A673 (cell line): ENCODE data around the gene MAGOH.

Experiments used
- EZH2 ChIP-seq: fragments of 200-600 bp; sonication (generic); IDR thresholded peaks from 2 replicates; pipeline ENCODE4 v1.6.1; 2017; ENCODE audit warnings: borderline replicate concordance, low read depth, mild to moderate bottlenecking, mixed read lengths, antibody characterized with exemption, low read length; ENCODE audit not compliant: poor library complexity, severe bottlenecking
- TF ChIP-seq, protein P1 (sequence below): fragments of 300-800, 200-600 bp; sonication (generic); conservative IDR thresholded peaks from 2 replicates; pipeline ENCODE4 v1.5.1; 2017; ENCODE audit warnings: low read depth, mild to moderate bottlenecking, antibody characterized with exemption, low read length, moderate library complexity, mixed read lengths

DNA sequence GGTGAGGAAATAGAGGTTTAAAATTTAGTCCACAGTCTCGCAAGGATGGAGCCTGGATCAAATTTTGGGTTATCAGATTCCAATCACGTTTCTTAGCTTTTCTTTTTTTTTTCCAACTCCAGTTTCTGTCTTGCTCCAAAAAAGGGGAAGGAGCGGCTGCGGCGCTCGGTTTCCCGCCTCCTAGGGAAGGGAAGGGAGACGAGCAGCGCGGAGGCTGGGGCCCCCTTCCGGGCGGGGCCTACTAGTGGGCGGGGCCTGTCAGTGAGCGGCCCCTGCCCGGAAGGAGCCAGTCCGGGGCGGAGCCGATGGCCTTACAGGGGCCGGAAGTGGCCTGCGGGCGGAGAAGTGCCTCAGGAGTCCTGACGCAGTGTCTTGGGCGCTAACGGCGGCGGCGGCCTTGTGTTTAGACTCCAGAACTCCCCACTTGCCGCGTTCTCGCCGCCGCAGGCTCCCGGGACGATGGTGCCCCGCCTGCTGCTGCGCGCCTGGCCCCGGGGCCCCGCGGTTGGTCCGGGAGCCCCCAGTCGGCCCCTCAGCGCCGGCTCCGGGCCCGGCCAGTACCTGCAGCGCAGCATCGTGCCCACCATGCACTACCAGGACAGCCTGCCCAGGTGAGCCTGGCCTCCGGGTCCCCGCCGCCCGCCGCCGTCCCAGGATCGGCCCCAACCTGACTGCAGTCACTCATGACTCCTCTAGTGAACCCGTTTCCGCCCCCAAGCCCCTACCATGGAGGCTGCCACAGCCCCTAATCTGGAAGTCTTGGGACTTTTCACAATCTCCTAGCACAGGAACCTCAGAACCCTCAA, 41.6 kb downstream of the MAGOH start, which contains the start of gene CPT2:
- TF ChIP-seq, protein P1, sequence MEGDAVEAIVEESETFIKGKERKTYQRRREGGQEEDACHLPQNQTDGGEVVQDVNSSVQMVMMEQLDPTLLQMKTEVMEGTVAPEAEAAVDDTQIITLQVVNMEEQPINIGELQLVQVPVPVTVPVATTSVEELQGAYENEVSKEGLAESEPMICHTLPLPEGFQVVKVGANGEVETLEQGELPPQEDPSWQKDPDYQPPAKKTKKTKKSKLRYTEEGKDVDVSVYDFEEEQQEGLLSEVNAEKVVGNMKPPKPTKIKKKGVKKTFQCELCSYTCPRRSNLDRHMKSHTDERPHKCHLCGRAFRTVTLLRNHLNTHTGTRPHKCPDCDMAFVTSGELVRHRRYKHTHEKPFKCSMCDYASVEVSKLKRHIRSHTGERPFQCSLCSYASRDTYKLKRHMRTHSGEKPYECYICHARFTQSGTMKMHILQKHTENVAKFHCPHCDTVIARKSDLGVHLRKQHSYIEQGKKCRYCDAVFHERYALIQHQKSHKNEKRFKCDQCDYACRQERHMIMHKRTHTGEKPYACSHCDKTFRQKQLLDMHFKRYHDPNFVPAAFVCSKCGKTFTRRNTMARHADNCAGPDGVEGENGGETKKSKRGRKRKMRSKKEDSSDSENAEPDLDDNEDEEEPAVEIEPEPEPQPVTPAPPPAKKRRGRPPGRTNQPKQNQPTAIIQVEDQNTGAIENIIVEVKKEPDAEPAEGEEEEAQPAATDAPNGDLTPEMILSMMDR = 0 out of 2 replicates have a peak, but pooled peaks have one; percentile 13
- no peak for TF ChIP-seq EZH2
